Skeletal muscle tissue (tissue), 4 donors: ENCODE data around the gene CDH4. TPM values are rescaled to one million over a fixed set of nuclear protein-coding genes. Genes with fewer than 3 reads are reported as not detected.

ENCODE experiments used
- H3K27ac ChIP-seq: one replicate; pipeline ENCODE4 v1.7.0; 2013; ENCODE audit warnings: mild to moderate bottlenecking, low read depth, low read length, inconsistent platforms
- H3K27me3 ChIP-seq, 3 donors: one replicate each; pipeline ENCODE4 v1.7.0; 2013; ENCODE audit warnings: low read length in 3 of 3; ENCODE audit not compliant: control insufficient read depth in 3 of 3, insufficient read depth in 3 of 3
- H3K36me3 ChIP-seq, 3 donors: one replicate each; pipeline ENCODE4 v1.7.0; 2013; ENCODE audit warnings: low read length in 3 of 3; ENCODE audit not compliant: control insufficient read depth in 3 of 3, insufficient read depth in 3 of 3
- H3K4me1 ChIP-seq, 3 donors: one replicate each; pipeline ENCODE4 v1.7.0; 2013; ENCODE audit warnings: low read length in 3 of 3, mild to moderate bottlenecking in 3 of 3; ENCODE audit not compliant: control insufficient read depth in 3 of 3, insufficient read depth in 3 of 3
- H3K4me3 ChIP-seq, 3 donors: one replicate each; pipeline ENCODE4 v1.7.0; 2013; ENCODE audit warnings: low read length in 3 of 3
- H3K9ac ChIP-seq, 3 donors: one replicate each; pipeline ENCODE4 v1.7.0; 2013; ENCODE audit warnings: low read length in 3 of 3, mild to moderate bottlenecking in 3 of 3, moderate library complexity in 2 of 3, low read depth in 1 of 3
- H3K9me3 ChIP-seq, 3 donors: one replicate each; pipeline ENCODE4 v1.7.0; 2013; ENCODE audit warnings: low read length in 3 of 3; ENCODE audit not compliant: control insufficient read depth in 3 of 3
- total RNA-seq: library from RNA; depleted of rRNA; stranded (reverse); fragments of >200 nt; gene quantifications from one replicate; pipeline ENCODE4 v1.2.3, GENCODE V29; 2014
- donor health status: Osteomylitis.

The CDH4 gene
- total RNA-seq, 1 donor from 2014 or later, result 0.52 TPM

DNA sequence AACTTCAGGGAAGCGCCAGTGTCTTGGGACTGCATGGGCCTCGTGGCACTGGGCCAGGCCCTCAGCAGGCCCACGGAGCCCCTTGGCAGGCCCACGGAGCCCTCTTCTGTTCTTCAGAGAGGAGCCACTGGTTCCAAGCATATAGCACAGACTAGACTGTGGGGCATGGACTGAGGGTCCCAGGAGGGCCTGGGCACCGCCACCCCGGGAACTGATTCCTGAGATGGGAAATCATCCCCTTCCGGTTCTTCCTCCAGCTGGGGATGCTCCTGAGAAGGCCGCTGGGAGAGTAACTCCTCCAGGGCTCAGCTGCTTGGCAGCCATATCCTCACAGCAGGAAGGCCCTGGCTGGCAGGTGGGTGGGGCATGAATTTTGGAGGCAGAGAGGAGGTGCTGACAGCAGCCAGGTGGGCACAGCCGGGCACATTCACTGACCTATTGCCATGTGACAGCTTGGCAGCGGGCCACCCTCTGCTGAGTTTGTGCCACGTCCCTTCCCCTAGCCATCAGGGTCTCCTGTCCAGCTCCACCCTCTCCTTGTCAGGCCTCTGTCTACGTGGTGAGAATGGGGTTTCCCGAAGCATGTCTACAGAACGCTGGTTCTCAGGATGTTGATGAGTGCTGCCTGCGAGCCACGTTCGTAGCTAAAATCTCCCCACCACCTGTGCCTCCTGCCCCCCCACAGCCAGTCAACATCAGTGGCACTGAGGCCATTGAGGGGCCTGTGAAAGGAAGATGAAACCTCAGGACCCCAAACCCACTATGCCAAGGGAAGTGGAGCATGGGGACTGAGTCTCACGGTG is 661.6 kb downstream of the CDH4 start:
- Histone ChIP-seq H3K4me3 (no peak overlapping the region), H3K27me3 (peaks cover 14 to 28% (median 25%) of the 10 kb centered on the region in 3 donors), H3K27ac (no peak overlapping the region), H3K9ac (no peak overlapping the region), H3K36me3 (no peaks in the 10 kb centered on the region), H3K4me1 (no peaks in the 10 kb centered on the region), H3K9me3 (peaks cover 0 to 5% (median 0%) of the 10 kb centered on the region in 3 donors)

DNA sequence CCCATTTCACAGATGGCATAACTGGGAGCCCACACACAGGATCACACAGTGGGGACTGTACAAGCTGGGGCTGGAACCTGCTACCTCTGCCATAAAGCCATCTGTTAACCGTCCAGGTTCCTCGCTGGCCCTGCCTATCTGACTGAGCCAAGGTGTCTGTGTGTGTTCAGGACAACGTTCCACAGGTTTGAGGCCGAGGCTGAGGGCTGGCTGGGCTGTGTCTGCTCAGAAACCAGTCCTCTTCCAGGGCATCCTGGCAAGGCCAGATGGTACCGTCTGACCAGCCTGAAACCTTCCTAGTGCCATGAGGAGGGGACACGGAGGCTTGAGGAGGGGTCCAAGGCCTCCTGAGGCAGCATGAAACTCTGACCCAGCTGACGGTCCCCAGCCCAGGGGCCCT is 663.0 kb downstream of the CDH4 start:
- no peak overlapping the region for H3K27ac ChIP-seq
- H3K36me3 ChIP-seq, result no peaks in the 10 kb centered on the region
- H3K27me3 ChIP-seq, result peaks cover 14 to 28% (median 18%) of the 10 kb centered on the region in 3 donors
- H3K9ac ChIP-seq, result no peak overlapping the region
- H3K4me3 ChIP-seq, result no peak overlapping the region
- H3K4me1 ChIP-seq, result no peaks in the 10 kb centered on the region
- H3K9me3 ChIP-seq, result peaks cover 0 to 9% (median 1%) of the 10 kb centered on the region in 3 donors

DNA sequence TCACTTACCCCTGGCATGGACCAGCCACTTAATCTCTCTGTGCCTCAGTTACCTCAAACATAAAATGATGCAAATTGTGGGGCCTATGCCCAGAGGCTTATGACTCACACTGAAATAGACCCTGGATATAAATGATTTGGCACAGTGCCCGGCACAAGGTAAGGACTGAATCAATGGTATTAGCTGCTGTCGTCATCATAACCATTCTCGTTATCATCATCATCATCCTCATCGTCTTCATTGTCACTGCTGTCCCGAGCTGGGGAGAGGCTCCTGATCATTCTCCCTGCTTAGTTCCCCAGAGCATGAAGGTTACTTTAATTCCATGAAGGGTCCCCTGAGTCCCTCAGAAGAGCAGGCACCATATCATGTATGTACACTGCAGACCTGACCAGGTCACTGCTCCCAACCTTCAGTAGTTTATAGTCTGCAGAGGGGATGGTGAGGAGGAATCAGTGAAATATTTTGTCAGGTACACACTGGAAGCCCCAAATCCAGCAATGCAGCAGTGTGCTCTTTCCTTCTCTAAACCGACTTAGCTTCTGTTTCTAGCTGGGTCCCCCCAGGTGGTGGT is 664.3 kb downstream of the CDH4 start:
- no peak overlapping the region for H3K27ac ChIP-seq
- no peaks in the 10 kb centered on the region for H3K4me1 ChIP-seq
- no peak overlapping the region for H3K9ac ChIP-seq
- no peaks in the 10 kb centered on the region for H3K36me3 ChIP-seq
- no peak overlapping the region for H3K4me3 ChIP-seq
- H3K9me3 ChIP-seq, result peaks cover 0 to 5% (median 4%) of the 10 kb centered on the region in 3 donors
- peaks cover 14 to 28% (median 18%) of the 10 kb centered on the region in 3 donors for H3K27me3 ChIP-seq

DNA sequence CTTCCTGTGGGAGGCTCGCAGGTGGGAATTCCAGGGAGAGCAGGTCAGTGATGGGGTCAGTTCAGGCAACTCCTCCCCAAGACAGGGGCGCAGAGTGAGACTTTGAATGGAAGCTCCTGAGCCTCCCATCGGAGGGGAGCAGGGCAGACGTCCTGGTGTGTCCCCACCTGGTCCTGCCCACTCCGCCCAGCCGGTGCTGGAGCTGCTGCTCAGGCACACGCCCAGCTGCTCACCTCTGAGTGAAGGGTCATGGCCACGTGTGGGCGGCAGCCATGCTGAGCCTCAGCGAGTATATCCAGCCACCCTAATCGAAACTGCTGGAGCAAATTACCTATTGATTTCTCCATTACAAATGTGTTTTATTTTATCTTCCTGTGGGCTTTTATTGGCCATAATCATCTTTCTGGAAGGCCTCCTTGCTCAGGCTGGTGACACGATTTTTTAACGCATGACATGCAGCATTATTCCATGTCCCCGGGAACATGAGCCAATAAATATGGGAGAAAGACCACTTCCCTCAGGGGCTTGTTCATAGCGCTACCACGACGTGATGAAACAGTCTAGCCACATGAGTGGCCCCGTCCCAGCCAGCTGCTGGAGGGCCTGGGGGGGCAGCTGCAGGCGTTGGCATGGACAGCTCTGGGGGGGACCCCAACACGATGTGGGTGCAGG is 665.5 kb downstream of the CDH4 start:
- no peaks in the 10 kb centered on the region for H3K36me3 ChIP-seq
- H3K9me3 ChIP-seq, result peaks cover 0 to 5% (median 4%) of the 10 kb centered on the region in 3 donors
- no peak overlapping the region for H3K4me3 ChIP-seq
- H3K27ac ChIP-seq, result no peak overlapping the region
- no peaks in the 10 kb centered on the region for H3K4me1 ChIP-seq
- H3K27me3 ChIP-seq, result peaks cover 14 to 28% (median 18%) of the 10 kb centered on the region in 3 donors
- H3K9ac ChIP-seq, result no peak overlapping the region

DNA sequence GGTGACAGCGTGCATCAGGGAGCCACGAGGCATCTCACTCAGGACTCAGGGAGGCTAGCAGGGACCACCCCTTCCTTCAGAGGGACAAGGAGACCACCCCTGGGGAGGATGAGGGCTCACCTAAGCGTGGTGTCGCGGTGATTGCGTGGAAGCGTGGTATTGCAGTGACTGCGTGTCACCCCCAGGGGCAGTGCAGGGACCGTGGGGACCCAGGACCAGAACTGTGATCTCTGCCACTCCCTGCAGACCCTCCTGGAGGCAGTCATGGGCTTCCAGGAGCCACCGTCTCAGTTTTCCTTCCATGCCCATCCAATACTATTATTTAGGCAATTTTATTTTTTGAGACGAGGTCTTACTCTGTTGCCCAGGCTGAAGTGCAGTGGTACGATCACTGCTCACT is 666.5 kb downstream of the CDH4 start:
- H3K4me1 ChIP-seq, result no peaks in the 10 kb centered on the region
- H3K27ac ChIP-seq, result no peak overlapping the region
- peaks cover 14 to 23% (median 18%) of the 10 kb centered on the region in 3 donors for H3K27me3 ChIP-seq

DNA sequence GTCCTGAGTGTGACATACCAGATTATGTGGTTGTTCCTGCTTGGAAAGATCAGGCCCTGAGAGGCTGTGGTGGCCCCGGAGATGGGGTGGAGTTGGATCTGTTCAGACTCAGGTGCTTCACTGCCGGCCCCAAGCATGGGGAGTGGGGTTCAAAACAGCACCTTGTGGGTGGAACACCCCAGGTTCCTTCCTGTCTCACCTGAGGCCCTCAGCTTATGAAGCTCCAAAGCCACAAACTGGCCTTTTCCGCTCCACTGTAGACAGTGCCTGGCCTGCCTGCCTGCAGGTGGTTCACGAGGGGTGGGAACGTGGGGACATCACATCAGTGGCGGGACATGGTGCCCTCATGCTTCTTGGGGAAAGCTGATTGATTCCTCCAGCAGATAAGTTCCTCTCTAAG is 667.2 kb downstream of the CDH4 start:
- Histone ChIP-seq H3K9ac (no peak overlapping the region), H3K9me3 (peaks cover 0 to 5% (median 4%) of the 10 kb centered on the region in 3 donors), H3K36me3 (no peaks in the 10 kb centered on the region), H3K27me3 (peaks cover 14 to 18% (median 16%) of the 10 kb centered on the region in 3 donors), H3K4me3 (no peak overlapping the region), H3K27ac (no peak overlapping the region), H3K4me1 (no peaks in the 10 kb centered on the region)

More for the DNA sequence above, 666.5 kb downstream of the CDH4 start:
- no peaks in the 10 kb centered on the region for H3K36me3 ChIP-seq
- peaks cover 0 to 5% (median 4%) of the 10 kb centered on the region in 3 donors for H3K9me3 ChIP-seq
- H3K4me3 ChIP-seq, result no peak overlapping the region
- H3K9ac ChIP-seq, result no peak overlapping the region

DNA sequence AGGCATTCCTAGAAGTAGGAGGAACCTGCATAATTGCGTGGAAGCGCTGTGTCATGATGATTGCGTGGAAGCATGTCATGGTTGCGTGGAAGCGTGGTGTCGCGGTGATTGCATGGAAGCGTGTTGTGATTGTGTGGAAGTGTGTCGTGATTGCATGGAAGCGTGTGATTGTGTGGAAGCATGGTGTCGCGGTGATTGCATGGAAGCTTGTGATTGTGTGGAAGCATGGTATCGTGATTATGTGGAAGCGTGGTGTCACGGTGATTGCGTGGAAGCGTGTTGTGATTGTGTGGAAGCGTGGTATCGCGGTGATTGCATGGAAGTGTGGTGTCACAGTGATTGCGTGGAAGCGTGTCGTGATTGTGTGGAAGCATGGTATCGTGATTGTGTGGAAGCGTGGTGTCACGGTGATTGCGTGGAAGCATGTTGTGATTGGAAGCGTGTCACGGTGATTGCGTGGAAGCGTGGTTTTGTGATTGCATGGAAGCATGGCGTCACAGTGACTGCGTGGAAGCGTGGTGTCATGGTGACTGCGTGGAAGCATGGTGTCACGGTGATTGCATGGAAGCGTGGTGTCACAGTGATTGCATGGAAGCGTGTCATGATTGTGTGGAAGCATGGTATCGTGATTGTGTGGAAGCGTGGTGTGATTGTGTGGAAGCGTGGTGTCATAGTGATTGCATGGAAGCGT is 667.8 kb downstream of the CDH4 start:
- Histone ChIP-seq H3K9me3 (peaks cover 0 to 5% (median 4%) of the 10 kb centered on the region in 3 donors), H3K27me3 (peaks cover 14 to 18% (median 16%) of the 10 kb centered on the region in 3 donors), H3K36me3 (no peaks in the 10 kb centered on the region), H3K27ac (no peak overlapping the region), H3K4me1 (no peaks in the 10 kb centered on the region), H3K4me3 (no peak overlapping the region), H3K9ac (no peak overlapping the region)

DNA sequence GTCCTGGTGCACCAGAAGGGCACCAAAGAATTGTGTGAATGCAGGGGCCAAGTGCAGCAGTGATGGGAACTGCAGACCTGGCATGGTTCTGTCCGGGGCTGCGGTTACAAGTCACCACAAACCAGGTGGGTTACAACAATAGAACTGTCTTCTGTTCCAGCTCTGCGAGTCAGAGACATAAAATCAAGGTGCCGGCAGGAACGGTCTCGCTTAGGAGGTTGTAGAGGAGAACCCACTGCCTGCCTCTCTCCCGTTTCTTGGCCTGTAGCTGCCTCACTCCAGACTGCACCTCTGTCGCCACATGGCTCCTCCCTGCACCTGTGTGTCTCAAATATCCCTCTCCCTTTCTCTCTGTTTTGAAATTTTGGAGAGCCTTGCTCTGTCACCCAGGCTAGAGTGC is 670.4 kb downstream of the CDH4 start:
- H3K4me3 ChIP-seq, result no peak overlapping the region
- H3K36me3 ChIP-seq, result no peaks in the 10 kb centered on the region
- H3K9ac ChIP-seq, result no peak overlapping the region
- peaks cover 2 to 8% (median 4%) of the 10 kb centered on the region in 3 donors for H3K27me3 ChIP-seq
- no peaks in the 10 kb centered on the region for H3K4me1 ChIP-seq
- H3K9me3 ChIP-seq, result peaks cover 0 to 5% (median 4%) of the 10 kb centered on the region in 3 donors
- H3K27ac ChIP-seq, result no peak overlapping the region

DNA sequence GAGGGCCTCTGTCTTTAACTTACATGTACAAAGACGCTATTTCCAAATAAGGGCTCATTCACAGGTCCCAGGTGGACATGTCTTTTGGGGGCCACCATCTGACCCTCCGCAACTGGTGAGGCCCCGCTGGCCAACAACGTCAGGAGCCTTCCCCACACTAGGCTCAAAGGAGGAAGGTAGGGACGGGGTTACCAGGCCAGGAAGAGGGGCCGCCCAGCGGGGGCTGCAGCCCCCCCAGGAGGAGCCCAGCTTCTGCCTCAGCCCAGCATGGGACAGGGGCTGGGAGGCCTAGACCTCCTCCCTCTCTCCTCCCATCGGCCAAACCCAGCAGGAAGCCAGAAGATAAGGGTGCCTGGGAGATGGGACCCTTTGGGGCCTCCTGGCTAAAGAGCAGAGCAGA is 670.9 kb downstream of the CDH4 start:
- Histone ChIP-seq H3K9me3 (peaks cover 0 to 5% (median 4%) of the 10 kb centered on the region in 3 donors), H3K36me3 (no peaks in the 10 kb centered on the region), H3K4me3 (no peak overlapping the region), H3K27ac (no peak overlapping the region), H3K9ac (no peak overlapping the region), H3K4me1 (no peaks in the 10 kb centered on the region), H3K27me3 (peaks cover 0 to 4% (median 3%) of the 10 kb centered on the region in 3 donors)
